GM18858 (cell line): Measurements from ENCODE around the gene ALAS1.
A peak's percentile ranks its signal among the peaks of the same experiment; 100 is the strongest.

Experiments used
- ATAC-seq: cut with Tn5 transposase; IDR thresholded peaks from one replicate; pipeline ENCODE4 v1.9.1; 2021; ENCODE audit not compliant: unreplicated experiment

The ALAS1 gene

GRCh38 chr3:52248816-52249547 lies 51.0 kb downstream of the ALAS1 start:
- ATAC-seq = no peak

GRCh38 chr3:52249683-52250082 lies 51.7 kb downstream of the ALAS1 start:
- no peak for ATAC-seq

GRCh38 chr3:52250122-52250521 lies 52.2 kb downstream of the ALAS1 start:
- no peak for ATAC-seq

GRCh38 chr3:52253314-52254304 lies 55.6 kb downstream of the ALAS1 start:
- ATAC-seq = peak; percentile 90

GRCh38 chr3:52254608-52255007 lies 56.6 kb downstream of the ALAS1 start:
- ATAC-seq = no peak

GRCh38 chr3:52256159-52256558 lies 58.2 kb downstream of the ALAS1 start:
- no peak for ATAC-seq

GRCh38 chr3:52256622-52257021 lies 58.7 kb downstream of the ALAS1 start:
- ATAC-seq = no peak

- ATAC-seq = no peak
These were observed 60.0 kb downstream of the ALAS1 start for GRCh38 chr3:52257911-52258310.

- ATAC-seq = no peak
These were observed 61.1 kb downstream of the ALAS1 start for GRCh38 chr3:52259035-52259434.

- no peak for ATAC-seq
These were observed 61.5 kb downstream of the ALAS1 start for GRCh38 chr3:52259448-52259847.

GRCh38 chr3:52262447-52262846 lies 64.5 kb downstream of the ALAS1 start:
- ATAC-seq = no peak
